GM18498 (cell line): ENCODE measurements around the gene CEACAM3.
A peak's percentile ranks its signal among the peaks of the same experiment; 100 is the strongest.

Experiments
- ATAC-seq: cut with Tn5 transposase; IDR thresholded peaks from one replicate; pipeline ENCODE4 v1.9.1; 2021; ENCODE audit warnings: mild to moderate bottlenecking, moderate library complexity; ENCODE audit not compliant: unreplicated experiment

The CEACAM3 gene

DNA sequence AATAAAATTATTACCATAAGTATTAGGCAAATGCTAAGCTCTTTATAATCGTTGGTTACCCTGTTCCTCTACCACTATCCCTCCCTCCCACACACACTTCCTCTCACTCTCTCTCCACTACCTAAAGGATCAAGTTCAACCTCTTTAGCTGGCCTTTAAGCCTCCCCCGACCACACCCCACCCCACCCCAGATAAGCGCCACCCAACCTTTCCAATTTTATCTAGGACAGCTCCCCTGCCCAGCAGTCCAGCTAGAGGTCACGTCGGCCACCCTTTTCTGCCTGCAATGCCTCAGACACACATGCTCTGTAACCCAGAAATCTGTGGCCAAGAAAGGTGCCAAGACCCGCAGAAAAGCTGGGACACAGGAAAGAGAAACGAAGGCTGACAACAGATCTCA, 47.0 kb downstream of the CEACAM3 start:
- ATAC-seq = no peak

DNA sequence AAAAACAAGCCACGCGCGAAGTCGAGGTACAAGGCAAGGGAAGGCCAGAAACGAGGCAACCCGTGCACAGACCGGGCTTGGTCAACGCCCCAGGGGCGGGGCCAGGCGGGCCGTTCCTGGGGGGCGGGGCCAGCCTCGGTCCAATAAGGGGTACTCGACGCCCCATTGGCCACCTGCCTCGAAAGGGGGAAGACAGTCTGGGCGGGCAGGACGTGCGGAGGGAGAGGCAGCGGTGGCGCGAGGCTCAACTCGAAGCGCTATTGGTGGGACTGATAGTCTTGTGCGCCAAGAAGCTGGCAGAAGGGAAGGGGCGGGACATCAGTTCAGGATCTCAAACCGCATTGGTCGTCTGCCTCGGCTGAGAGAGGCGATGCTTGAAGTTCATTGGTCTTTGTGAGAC, 48.2 kb downstream of the CEACAM3 start, which contains the start of gene LYPD4:
LYPD4 (minus strand) TSS at position 83 of the 400 bp plus-strand sequence. CDS start 5,398 bp downstream, outside the sequence.
- ATAC-seq = no peak

DNA sequence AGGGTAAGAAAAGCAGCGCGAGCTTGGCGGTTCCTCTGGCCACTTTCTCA, 48.4 kb downstream of the CEACAM3 start, which contains the start of gene DMRTC2:
DMRTC2 (plus strand) TSS at position 42 of the 50 bp plus-strand sequence. CDS start 2,387 bp downstream, outside the sequence.
- no peak for ATAC-seq

DNA sequence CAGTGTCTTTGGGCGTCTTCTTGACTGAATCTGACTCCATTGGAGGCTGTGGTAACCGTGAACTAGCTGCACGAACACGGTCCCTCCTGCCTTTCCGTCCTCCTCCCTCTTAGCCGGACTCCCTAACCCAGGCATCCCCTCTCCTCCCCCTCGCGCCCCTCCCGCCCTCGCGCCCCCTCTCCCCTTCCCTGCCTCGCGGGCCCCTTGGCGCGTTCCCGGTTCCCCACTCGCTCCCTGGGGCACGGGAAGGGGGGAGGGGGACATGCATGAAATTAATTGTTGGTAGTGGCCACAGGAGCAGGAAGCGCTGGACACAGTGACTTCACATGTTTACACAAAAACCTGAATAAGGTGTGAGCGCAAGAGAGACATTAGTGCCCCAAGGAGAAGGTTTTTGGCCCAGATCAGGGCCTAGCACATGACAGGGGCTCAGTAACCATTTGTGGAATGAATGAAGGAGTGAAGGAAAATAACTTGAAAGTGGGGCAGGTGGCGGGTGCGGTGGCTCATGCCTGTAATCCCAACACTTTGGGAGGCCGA, 48.7 kb downstream of the CEACAM3 start:
- ATAC-seq = no peak

DNA sequence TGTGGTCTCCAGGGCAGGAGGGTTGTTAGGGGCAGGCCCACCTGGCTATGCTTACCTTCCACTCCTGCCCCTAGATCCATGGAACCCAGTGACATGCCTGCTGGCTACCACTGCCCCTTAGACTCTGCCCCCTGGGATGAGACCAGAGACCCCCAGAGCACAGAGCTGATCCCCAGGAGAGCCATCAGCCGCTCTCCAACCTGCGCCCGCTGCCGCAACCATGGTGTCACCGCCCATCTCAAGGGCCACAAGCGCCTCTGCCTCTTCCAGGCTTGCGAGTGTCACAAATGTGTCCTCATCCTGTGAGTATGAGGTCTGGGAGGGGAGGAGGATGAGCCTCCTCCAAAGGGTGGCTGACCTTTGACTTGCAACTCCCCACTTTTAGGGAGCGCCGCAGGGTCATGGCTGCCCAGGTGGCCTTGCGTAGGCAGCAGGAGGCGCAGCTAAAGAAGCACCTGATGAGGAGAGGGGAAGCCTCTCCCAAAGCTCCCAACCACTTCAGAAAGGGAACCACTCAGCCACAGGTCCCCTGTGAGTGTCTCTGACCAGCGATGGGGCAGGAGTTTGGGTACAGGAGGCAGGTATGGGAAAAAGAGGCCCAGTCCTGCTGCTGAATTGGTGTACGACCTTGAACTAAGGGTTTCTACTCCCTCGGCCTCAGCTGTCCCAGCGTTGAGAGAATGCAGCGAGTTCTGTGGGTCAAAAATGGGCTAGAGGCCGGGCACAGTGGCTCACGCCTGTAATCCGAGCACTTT, 51.1 kb downstream of the CEACAM3 start:
- ATAC-seq = no peak

DNA sequence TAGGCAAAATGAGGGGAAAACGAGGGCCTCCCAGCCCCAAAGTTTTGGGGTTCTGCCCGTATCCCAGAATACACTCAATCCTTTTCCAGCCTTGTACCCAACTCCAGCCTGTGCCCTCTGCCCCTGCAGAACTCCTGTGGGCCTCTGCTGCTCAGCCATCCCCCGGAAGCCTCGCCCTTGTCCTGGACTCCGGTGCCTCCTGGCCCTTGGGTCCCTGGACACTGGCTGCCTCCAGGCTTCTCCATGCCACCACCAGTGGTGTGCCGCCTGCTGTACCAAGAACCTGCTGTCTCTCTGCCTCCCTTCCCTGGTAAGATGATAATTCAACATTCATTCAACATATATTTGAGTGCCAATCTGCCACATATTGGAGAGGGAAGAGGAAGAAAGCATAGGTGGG, 52.3 kb downstream of the CEACAM3 start:
- ATAC-seq = no peak

DNA sequence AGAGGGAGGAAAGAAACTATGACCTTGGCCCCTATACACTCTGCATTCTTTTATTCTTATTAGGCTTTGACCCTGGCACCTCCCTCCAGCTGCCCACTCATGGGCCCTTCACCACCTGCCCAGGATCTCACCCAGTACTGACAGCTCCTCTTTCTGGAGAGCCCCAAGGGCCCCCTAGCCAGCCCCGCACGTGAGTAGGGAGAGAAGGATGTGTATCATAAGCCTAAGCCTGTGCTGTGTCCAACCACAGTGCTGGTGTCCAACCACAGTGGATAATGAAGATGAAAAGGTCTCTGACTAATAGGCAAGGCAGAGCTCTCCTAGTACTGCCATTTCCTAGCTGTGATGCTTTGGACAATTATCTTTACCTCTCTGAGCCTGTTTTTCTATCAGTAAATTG, 52.7 kb downstream of the CEACAM3 start:
- no peak for ATAC-seq

DNA sequence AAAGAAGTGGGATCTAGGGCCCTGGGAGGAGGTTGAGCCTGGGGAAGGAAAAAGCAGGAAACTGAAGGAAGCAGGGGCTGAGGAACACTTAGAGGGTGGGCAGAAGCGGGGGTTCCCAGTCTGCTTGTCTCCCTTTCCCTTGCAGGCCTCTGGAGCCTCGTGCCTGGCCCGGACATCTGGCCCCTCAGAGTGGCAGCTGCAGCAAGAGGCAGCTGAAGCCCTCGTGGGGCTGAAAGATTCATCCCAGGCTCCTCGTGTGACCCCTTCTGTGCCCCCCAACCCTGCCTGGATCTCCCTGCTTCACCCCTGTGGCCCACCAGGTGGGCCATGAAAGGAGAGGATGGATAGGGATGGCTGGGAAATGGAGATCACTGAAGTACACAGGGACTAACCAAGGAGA, 54.0 kb downstream of the CEACAM3 start:
- ATAC-seq = no peak

DNA sequence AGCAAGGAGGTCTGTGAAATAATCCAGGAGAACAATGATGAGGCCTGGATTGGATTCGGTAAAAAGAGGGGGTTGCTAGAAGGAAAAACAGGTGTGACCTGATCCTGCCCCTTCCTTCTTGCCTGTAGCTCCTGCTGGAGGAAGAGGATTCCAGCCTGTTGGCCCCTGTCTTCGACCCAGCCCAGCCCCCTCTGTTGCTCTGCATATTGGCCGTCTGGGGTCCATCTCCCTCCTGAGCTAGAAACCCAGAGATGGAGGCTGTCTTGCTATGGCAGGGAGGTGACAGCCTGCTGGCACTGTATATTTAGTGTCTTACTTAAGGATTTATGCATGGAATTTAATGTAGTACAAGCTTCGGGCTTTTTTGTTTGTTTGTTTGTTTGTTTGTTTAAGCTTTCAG, 55.1 kb downstream of the CEACAM3 start:
- no peak for ATAC-seq

DNA sequence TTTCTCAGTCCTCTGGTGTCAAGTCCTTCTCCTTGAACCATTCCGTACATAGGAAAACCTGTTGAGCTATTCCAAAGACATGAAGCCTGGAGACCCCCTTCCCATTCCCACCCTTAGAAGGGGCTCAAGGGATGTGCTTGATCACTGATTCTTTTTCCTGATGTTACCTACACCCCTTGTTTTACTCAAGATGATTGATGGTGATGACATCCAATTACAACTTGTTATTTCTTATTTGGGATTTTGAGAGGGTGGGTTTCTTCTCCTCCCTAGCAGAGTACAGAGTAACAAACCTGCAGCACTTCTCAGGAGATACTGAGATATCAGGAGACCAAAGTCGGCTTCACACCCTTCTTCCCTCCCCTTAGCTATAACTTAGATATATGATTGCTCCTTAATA, 57.0 kb downstream of the CEACAM3 start:
- ATAC-seq = no peak

DNA sequence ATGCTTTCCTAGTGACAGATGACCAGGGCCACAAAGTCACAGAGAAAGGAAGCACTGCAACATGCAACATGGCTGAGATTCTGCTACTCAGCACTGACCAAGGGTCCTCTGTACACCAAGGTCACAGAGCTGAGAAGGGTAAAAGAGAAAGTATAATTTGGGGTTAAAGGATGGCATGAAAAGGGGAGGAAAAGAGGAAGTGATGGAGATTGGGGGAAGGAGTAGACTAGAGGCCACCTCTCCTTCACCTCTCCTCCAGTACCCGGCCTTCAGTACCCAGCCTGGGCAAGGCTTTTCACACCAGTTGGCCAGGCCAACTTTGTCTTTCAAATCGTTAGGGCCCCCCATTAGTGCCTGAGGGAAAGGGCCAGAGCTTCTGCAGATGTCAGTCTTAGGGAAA, 57.4 kb downstream of the CEACAM3 start:
- no peak for ATAC-seq

DNA sequence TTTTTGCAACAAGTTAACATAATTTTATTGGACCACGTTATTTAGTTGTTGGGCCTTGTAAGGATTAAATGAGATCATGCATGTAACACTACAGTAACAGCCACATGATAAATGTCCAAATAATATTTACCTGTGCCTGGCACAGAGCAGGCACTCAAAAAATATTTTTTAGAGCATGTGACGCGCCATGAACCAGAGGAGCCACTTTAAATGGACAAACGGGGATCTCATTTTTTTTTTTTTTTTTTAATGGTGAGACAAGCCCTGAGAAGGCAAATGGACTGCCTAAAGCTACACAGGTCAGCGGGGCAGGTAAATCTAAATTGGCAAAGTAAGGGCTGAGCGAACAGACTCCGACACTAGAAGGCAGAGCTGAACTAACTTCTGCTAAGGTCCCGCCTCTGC, 62.8 kb downstream of the CEACAM3 start:
- ATAC-seq = no peak

DNA sequence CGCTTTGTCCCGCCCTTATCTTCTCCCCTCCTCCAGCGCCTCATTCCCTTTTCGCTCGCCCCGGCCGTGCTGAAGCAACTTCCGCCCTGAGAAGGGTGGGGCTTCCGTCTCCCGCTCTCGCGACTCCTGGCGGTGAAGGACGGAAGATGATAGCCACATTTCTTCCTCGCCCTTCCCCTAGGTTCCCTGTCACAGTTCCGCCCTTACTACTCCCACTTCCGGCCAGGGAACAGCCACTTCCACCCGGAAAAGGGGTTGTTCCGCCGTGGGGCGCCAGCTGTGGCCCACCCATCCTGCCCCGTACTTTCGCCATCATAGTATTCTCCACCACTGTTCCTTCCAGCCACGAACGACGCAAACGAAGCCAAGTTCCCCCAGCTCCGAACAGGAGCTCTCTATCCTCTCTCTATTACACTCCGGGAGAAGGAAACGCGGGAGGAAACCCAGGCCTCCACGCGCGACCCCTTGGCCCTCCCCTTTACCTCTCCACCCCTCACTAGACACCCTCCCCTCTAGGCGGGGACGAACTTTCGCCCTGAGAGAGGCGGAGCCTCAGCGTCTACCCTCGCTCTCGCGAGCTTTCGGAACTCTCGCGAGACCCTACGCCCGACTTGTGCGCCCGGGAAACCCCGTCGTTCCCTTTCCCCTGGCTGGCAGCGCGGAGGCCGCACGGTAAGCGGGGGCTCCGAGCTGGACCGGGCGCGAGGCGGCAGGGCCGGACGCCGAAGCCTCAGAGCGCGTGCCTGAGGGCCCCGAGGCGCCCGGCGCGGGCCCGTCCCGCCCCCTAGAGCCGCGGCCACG, 63.4 kb downstream of the CEACAM3 start, which contains the start of gene RPS19:
RPS19 (plus strand) TSS at position 638 of the 801 bp plus-strand sequence. CDS start 520 bp downstream, outside the sequence.
- peak; percentile 81 for ATAC-seq

DNA sequence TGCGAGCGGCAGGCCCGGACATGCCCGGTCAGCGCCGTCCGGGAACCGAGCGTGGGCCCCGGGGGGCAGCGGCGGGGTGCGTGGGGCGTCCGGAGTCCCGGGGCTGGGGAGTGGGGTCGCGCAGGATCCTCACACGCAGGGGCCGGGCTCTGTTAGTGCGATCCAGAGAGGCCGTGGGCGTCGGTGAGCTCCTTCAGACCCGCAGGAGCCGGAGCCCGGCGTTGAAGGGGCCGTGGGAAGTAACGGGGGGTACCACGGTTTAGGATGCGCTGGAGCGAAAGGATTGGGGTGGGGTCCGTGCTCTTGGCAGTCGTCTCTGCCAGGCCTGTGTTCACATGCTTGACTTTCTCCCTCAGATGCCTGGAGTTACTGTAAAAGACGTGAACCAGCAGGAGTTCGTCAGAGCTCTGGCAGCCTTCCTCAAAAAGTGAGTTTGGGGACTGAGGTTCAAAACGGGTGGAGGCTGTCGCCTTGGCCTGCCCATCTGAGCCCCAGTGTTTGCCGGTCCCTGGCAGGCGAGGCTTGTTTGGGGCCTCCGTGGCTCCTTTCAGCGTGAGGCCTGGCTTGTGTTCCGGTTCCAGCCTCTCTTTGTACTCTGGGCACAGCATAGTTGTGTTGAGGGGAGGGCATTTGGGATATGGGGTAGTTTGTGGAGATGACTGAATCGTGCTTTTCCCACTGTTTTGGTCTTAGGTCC, 64.2 kb downstream of the CEACAM3 start:
- ATAC-seq = no peak
